ENCODE measurements around the gene PTPRO.
A peak's percentile ranks its signal among the peaks of the same experiment; 100 is the strongest.

Gene PTPRO

GRCh38 chr12:15558915-15559528, 236.7 kb downstream of the PTPRO start:
- no peak for DNase-seq (ENCODE audit: low spot score)

DNA sequence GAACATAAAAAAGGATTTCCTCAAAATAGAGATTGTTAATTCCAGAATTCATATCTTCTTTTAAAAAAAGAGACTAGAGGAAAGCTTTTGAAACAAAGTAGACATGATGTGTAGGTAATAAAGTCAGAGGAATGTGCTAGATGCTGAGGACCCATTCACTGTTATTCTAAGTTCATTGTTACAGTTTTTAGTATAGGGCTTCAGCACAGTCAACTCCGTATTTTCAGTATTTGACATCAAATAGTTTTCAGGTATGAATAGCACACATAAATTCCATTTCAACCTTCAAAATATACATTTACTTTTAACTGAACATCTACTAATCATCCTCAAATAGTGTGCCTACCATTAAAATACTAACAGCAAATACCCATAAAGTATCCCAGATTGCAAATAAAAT, 239.1 kb downstream of the PTPRO start:
- DNase-seq (ENCODE audit: low spot score), result no peak

- DNase-seq (ENCODE audit: low spot score), result no peak
These were observed 240.0 kb downstream of the PTPRO start for GRCh38 chr12:15562263-15562662.

DNA sequence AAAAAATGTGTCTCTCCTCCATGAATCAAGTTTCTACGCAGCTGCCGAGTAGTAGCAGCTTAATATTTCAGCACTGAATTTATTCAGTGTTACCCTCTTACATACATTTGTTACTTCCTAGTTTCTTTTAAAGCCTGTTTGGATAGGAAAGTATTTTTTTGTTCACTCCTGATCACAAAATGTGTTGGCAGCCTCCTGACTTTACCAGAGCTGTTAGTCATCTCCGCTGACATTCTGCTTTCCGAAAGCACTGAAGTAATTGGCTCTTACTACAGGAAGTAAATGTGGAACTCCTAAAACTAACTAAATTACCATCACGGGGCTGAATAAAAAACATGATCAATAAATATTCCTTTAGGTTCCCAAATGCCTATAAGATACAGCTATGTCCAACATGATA, 241.4 kb downstream of the PTPRO start:
- DNase-seq (ENCODE audit: low spot score), result no peak

DNA sequence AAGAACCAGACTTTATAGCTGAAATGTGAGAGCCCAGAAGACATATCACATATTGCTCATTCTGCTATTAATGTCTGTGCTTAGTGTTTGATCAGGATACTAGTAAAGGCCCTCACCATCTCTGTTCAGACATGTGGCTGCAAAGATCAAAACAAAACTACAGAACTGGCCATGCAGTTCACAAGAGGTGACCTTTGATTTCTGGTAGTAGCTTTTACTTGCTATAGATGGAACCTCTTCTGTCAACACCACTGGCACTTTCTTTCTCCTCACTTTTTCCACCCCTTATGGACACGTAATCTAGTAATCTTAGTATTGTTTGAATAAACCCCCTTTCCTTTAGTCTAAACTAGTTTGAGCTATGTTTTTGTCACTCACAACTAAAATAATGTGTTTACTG, 252.0 kb downstream of the PTPRO start:
- no peak for DNase-seq (ENCODE audit: low spot score)

DNA sequence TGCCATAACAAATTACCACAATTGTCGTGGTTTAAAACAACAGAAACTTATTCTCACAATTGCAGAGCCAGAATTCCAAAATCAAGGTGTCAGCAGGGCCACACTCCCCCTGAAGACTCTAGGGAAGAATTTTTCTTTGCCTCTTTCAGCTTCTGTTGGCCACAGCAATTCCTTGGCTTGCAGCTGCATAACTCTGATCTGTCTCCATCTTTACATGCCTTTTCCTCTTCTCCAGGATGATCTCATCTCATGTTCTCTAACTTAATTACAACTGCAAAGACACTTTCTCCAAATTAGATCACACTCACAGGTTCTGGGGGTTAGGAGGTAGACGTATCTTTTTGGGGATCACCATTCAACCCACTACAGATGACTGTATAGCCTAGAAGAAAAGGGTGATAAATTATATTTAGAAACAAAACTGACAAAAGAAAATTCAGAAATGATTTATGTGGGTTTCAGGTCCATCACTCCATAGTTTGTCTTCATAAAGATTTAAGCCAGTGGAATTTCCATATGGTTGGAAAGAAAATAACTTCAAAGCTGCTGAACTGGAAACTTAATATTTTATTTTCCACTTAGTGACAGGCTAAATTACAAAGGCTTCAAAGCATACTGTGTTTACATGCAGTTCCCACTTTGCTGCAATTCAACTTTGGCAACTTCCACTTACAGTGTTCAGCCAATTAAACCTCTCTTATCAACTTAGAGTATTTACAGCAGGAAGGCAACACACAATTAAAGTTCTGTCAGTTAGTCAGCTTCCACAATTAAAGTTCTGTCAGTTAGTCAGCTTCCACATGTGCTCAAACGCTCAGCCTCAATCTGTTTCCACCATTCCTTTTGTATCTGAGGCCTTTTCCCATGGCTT, 253.6 kb downstream of the PTPRO start:
- DNase-seq (ENCODE audit: low spot score), result no peak

GRCh38 chr12:15580431-15580830, 258.1 kb downstream of the PTPRO start:
- no peak for DNase-seq (ENCODE audit: low spot score)

DNA sequence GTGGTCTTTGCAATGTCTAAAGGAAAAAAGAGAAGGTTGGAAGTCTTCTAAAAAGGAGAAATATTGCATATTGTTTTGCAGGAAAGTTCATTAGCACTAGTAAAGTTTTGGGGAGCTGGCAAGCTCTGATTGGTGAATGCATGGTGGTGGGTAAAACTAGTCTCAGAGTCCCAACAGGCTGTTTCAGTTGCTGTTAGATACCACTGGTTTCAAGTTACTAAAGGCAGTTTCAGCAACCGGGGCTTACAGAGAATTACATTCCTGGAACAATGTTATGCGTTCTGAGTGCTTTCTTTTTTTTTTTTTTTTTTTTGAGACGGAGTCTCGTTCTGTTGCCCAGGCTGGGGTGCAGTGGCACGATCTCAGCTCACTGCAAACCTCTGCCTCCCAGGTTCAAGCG, 258.7 kb downstream of the PTPRO start:
- DNase-seq (ENCODE audit: low spot score), result no peak

DNA sequence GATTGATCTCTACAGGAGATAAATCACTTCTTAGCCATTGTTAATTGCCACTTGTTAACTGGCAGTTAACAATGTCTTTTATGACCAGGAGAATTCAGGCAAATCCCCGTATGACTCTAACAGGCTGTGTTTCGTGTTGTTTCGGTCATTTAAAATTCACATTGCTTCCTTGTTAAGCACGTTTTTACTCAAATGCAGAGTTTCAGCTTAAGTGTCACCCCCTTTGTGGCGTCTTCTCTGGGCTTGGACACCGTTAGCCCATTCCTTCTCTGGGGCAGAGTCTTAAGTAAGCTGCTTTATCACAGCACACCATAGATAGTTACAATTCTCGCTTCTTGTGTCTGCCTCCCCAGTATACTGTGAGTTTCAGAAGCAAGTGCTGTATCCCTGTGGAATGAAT, 261.5 kb downstream of the PTPRO start:
- DNase-seq (ENCODE audit: low spot score), result no peak

GRCh38 chr12:15584366-15585041, 262.2 kb downstream of the PTPRO start:
- DNase-seq (ENCODE audit: low spot score), result peak; percentile 45

DNA sequence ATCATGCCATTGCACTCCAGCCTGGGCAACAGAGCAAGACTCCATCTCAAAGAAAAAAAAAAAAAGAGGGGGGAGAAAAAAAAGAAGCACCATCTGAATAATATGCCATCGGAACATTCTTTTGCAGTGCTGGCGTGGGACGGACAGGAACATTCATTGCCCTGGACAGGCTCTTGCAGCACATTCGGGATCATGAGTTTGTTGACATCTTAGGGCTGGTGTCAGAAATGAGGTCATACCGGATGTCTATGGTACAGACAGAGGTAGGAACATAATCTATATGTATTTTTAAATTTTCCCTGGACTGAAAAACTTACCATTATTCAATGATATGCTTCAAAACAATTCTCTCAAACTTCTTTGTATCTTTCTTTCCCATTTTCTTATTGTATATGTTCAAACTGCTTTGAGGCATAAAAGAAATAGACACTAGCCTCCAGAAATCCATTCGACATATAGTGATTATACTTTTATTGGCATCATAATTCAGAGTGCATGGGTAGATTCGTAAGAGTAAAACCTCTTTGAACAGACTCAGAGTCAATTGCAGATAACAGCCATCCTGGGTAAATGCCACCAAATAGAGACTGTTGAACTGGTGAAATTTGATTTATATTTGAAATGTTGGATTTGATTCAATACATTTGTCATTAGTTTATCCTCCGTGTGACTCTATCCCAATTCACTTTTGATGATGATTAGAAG, 267.2 kb downstream of the PTPRO start:
- no peak for DNase-seq (ENCODE audit: low spot score)

DNA sequence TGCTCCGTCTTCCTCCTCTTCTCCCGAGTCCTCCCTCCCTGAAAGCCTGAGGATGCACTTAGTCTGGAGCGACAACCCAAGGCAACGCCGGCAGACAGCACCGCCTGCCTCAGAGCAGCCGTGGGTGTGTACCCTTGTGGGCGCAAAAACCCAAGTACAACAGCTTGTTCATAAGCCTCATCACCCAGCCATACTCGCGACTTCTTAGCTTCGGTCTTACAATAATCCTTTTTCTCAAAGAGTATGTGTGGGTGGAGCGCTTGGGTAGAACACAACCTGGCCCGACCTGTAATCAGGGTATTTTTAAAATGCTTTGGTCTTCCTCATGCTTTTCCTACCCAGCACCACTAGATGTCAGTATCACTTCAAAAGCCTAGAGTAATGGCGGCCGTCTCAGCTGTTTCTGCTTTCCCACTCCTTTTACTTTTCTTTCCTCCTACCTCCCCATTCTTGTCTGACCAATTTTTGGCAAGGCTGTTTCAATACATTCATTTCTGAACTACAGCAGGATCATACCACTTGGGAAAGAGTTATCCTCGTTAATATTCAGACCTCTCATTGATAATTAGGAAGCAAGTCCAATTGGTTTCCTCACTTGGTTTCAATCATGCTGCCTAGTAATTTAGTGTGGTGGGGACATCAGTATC, 268.0 kb downstream of the PTPRO start:
- DNase-seq (ENCODE audit: low spot score), result peak; percentile 79

DNA sequence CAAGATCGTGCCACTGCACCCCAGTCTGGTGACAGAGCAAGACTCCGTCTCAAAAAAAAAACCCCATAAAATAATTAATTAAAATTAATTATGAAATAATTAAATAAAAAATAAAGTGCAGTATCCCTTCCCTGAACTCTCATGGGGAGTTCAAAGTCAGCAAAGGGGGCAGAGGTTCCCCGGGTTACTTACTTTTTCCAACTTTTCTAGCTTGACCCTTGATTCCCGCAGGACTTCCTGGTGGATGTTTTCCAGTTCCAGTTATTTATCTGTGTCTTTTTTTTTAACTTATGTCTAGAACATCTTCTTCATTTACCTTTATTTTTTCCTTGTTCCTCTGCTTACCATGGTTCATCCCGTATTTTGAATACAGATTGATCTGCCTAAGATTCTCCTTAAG, 269.5 kb downstream of the PTPRO start:
- DNase-seq (ENCODE audit: low spot score), result no peak

DNA sequence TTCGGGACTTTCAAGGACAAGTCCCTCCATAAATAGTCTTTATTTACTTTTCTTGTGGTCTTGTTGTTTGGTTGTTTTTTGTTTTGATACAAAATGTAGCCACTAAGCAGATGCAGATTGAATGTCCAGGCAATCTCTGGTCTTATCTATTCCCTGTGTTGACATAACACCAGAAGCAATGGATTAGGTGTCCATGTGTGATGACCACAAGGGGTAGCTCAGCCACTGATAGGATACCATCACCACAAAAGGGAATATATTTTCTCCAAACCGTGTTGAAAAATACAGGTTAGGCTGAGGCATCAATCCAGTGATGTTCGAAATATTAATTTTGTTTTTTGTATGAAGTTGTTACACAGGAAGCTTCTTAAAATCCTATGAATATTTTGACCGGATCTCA, 270.6 kb downstream of the PTPRO start:
- no peak for DNase-seq (ENCODE audit: low spot score)

DNA sequence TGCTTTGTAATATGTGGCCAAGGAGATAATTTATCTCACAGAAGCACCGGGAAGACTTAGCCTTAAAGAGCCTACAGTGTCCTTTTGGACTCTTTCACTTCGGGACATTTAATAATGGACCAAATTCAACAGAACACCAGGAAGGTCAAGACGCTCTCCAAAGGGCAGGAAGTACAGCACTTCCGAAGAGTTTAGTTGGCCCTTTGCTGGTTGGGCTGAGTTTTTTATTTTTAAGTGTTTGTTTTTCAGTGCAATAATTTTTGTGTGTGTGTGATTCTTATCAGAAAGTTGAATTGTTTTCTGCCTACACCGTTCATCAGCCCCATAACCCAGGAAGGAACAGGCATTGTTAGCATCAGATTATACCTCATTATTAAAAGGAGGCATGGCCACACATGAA, 273.9 kb downstream of the PTPRO start:
- DNase-seq (ENCODE audit: low spot score), result no peak

- DNase-seq (ENCODE audit: low spot score), result peak; percentile 78
These were observed 275.0 kb downstream of the PTPRO start for GRCh38 chr12:15597125-15597830.

GRCh38 chr12:15599266-15600037, 277.1 kb downstream of the PTPRO start:
- peak; percentile 89 for DNase-seq (ENCODE audit: low spot score)

GRCh38 chr12:15600223-15600935, 278.1 kb downstream of the PTPRO start:
- no peak for DNase-seq (ENCODE audit: low spot score)

DNA sequence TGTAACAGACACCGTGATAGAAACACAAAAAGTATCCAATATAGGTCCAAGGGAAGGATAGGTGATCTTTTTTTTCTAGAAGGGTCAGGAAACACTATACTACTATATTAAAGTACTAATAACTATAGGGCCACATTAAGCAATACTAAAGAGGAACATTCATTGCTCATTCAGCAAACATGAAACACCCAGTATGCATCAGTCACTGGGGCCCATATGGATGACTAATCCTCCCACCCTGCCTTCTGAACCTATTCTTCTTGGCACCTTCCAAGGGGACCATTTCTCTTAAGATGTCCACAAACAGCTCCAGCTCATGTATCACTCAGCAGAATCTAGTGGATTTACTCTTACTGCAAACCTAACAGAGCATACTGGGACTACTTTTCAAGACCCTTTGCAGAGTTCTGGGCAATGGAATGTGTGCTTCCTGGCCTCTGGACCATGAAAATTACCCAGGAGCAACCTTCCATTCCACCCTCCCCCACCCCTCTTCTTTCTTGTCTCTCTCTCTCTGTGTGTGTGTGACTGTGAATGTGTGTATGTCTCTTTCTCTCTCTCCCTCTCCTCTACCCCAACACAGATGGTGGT, 279.0 kb downstream of the PTPRO start:
- DNase-seq (ENCODE audit: low spot score), result no peak

Measured in cerebellar cortex (tissue), 1 donor.